Stimulated activated CD4-positive, alpha-beta T cell treated with anti-CD3 and anti-CD28 coated beads, TNF-alpha, amount 100 ng/mL, for 24 hours (primary cell): ENCODE measurements around the gene CRB1.
"Not testable (repeated sequence)": the region's sequence is repeated elsewhere in the genome, so short reads cannot be mapped to it uniquely, and the experiment has no call there.

Experiments
- DNase-seq, 3 experiments: peaks; one replicate each; pipeline ENCODE4 v3.0.0-alpha.2; 2020; ENCODE audit warnings: low read depth in 3 of 3

Gene CRB1

DNA sequence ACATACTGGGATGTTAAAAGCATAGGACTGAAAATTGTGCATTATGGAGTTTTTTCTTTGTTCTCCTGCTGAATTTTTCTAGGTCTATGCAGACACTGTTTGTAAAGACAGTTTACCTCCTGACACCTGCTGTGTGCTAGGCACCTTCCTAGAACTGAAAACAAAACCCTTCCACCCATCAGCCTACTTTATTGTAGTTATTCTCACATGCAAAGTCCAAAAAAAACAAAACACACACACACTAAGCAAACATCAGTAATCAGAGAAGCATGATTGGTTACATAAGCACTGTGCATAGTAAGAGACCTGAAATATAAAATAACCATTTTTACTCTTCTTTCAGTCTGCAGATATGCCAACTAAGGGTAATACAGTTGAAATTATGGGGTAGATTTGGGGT is 195.1 kb downstream of the CRB1 start:
- DNase-seq: no peak

DNA sequence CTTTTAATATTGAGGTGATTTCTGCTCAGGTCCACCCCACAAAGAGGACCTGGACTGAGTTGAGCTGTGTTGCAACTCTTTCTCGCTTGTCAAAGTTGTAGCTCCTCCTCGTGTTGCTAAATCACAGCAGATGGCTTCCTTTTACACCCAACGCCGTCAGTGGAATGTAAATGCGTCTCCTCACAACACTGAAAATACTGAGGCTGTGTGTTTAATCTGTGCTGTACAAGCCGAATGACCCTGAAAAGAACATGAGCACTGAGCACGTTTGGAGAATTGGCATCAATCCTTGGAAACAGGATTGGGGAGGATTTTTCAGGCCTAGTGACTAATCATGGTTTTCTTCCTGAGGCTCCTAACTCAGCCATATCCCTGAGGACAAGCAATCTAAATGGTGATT is 196.0 kb downstream of the CRB1 start:
- no peak for DNase-seq

DNA sequence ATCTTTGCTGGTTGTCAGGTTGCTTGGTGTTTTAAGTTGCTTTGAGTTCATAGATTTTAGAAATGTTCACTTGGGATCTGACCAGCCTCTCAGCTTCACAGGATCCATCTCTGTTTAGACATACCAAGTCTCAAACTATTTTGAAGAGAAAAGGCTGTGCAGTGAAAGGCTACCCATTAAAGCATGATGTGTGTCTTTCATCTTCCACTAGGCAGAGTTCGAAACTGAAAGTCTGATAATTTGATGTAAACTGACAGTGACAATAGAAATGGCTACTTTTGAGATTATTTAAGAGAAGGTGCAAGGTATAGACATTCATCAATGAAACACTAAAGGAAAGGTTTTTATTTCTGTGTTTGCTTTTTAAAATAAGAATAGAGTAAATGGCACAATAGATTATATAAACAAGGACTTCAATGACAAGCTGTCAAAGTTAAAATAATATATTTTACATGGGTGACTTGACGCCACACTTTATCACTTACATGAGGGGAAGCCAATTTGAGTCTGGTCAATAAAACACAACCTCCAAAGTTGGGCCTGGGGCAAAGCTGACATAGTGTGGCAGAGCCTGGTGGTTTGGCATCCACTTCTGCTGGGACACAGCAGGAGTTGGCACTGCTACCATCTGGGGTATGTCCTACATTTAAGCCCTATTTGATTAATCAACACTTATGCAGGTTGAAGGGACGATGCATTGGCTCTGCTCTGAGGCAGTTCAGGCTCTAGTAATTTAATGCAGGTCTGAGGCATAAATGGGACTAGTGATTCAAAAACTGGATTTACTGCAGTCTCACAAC is 197.7 kb downstream of the CRB1 start:
- DNase-seq: no peak

DNA sequence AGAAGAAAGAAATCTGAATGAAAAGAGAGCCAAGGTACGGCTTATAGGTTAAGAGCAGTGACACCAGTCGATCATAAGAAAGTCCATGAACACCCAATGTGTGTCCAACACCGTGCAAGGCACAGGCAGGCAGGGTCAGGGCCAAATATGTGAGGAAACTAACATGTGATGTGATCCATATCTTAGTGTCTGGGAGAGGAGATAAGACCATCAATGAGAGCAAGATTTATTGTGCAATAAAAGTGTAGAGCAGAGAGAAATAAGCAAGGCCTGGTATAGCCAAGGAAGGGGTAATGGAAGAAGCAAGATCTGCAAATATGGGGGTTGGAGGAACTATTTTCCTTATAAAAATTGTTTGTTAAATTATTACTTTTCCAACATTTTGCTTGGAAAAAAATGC is 198.8 kb downstream of the CRB1 start:
- DNase-seq: no peak

DNA sequence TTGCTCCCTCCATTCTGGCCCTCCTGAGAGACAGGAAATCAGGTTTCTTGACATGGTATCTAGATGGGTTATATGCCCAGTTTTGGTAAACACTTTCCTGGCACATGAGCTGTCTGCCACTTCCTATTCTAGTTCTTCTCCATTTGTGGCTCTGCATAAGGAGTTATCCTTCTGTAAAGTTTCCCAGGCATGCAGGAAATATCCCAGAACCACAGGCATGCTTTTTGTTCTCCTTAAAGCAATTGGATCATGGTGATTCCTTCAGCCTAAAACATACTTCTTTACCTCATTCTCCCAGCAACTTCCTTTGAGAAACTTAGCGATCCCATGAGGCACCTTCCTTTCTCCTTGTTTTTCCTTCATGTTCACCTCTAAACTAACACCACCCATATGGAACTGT is 199.8 kb downstream of the CRB1 start:
- no peak for DNase-seq

DNA sequence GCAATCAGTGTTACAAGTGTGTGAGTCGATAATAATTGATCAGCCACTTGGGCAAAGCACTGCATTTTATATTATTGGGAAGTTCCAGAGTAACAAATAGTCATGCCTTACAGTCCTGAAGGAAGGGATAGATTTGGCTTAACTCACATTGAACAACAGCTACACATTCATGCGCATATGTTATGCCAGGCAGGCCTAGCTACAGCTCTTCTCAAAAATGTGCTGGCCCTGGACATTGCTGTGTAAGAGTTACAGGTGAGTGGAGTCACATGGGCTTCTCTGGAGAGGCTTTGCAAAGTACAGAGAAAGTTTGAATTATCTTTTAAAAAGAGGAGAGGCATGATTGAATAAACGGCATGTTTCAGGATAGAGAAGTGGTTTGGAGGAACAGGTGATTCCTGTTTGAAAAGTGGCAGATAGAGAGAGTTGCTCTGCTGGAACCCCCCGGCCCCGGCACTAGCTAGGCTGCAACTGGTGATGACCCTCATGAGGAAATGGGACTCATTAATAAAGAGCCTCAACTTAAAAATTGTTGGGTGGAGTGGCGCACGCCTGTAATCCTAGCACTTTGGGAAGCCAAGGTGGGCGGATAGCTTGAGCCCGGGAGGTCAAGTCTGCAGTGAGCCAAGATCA is 200.6 kb downstream of the CRB1 start:
- DNase-seq: no peak

DNA sequence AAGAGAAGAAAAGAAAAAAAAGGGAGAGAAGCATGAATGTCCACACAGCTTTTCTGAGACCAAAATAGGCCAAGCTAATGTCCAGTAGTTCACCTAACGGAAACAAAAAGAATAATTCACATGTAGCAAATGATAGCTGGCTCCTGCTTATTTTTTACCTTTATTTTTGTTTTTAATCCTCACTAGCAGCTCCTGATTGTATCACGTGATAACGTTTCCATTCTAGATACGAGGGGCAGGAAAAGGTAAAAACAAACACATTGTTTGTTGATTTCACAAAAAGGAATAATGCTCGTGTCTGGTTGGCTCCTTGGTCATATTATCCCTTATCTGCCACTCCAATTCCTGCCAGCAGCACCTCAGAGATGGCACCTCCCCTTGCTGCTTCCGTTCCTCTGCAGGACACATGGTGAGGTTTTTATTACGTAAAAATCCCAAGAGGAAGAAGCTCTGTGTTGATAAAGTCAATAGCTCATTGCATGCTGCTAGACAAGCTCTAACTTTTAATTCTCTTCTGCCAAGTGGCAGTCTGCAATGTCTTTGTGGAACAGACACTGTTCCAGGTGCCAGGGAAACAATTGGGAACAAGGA is 201.7 kb downstream of the CRB1 start:
- no peak for DNase-seq

DNA sequence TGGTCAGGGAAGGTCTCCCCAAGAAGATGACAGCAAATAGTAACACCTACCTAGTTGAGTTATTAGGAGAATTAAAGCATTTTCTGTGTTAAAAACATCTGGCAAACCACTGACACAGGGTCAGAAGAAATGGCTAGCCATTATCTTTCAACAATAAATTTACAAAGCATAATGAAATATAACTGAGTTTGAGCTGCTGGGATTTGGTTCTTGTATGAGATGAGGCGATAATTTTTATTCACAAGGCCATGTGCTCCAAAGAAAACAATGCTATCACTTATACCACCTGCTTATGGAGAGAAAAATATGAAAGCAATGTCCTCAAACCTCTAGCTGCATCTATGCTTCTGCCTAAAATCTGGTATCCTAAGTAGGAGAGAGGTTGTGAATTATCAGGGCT is 202.3 kb downstream of the CRB1 start:
- DNase-seq: no peak

DNA sequence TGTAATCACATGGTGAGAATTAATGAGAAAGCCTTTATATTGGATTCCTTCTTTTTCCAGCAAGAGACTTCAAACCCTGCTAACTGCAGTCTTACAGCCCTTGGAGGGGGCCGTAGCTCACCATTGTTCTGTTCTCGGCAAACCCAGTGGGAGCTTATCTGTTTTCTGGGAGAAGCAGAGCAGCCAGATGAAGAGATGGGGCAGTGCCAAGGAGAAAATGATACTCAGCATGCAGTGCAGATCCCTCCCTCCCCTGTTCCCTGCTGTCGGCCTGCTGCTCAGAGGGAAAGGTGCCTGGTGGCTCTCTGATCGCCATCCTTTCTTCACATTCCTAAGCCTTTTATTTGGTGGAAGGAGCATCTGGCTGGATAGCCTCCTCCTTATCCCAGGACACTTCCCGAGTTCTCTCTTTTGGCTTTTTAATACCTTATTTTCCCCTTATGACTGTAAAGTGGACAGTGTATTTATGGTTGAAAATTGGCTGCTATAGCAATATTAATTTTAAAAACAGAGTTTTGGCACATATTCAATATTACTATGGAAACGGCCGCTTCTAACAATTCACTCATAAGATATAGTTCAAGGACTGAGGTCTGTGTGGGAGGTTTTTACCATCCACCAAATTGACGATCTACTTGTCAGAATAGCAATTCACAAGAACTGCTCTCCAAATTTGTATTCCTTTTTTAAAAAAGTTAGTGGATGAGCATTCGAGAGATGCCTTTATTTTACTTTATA is 203.4 kb downstream of the CRB1 start:
- DNase-seq: no peak

DNA sequence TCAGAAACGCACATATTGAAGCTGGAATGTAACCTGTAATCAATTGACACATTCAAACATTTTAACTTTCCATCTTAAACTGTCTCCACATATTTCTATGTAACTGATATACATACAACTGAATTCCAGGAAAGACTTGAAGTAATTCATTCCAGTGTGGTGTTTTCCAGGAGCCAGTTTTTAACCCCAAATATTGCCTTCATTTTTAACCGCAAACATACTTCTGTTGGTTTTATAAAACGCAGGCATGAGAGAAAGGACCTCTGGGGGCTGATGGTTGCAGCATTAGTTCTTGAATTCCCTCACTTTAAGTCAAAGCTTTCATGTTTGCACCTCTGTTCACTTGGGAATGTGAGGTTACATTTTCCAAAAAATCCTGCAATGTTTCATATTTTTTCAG is 204.1 kb downstream of the CRB1 start:
- no peak for DNase-seq

DNA sequence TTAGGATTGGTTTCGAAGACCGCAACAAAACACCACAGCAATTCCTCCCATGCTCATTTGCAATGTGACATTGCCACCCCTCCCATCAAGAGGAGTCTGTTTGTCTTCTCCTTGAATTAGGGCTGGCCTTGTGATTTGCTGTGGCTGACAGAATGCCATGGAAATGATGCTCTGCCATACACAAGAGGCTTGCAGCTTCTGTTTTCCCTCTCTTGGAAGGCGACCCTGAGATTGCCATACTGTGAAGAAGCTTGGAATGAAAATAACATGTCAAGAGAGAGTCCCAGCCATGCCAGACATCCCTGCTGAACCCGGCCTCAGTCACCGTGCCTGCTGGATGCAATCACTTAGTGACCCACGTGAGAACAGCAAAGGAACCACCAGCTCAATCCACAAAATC is 212.4 kb downstream of the CRB1 start:
- DNase-seq: no peak

DNA sequence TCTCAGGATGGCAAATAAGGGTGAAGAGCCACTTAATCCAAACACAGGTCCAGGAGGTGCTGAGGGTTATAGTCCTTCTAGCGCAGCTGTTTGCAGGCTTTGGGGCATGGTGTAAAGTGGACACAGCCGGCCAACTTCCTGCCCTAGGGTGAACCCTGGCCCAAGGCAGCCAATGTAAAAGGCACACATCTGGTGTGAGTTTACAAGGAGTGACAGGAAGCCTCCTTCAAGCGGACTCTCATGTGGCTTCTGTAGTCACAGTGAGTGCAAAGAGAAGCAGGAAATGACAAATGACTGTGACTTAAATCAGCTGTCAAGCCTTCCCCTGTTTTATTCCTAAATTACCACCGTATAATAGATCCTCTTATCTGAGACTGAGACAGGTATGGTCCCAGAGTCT is 213.0 kb downstream of the CRB1 start:
- peak in 1 of 3 experiments; percentile 1 for DNase-seq

DNA sequence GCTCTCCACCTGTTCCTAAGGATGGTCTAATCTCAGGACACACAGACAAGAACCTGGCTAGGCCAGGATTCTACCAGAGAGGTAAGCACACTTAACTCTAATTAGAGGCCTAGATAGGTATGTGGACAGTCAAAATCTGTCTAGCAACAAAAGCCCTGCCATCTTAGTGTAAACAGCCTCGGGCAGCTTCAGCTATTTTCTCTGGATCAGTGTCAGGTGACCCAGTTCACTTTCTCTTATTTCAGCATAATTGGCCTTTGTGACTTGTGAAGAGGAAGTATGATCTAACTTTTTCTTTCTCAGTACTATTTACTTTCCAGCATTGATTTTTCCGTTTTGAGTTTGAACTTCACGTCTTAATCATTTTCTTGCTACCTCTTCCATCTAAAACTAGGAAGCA is 217.7 kb downstream of the CRB1 start:
- DNase-seq: no peak

DNA sequence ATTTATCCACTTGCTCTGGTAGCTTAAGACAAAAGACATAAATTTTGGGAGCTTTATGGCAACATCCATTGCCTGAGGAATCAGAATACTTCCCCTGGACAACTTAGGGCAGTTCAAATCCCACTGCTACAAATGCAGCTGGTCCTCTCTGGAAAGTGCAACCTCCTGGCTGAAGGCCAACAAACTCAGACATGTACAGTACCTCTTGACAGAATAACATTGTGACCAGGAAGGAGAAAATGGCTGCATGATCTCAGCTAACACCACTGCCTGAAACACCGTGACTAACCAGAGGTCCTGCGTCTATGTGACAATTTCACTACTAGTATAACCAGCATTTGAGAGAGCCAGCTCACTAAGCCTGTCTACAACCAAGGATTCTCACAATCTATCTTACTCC is 218.9 kb downstream of the CRB1 start:
- no peak for DNase-seq

DNA sequence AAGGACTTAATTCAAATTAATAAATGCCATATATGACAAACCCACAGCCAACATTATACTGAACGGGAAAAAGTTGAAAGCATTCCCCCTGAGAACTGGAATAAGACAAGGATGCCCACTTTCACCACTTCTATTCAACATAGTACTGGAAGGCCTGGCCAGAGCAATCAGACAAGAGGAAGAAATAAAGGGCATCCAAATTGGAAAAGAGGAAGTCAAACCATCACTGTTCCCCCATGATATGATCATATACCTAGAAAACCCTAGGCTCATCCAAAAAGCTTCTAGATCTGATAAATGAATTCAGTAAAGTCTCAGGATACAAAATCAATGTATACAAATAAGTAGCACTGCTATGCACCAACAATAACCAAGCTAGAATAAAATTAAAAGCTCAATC is 223.5 kb downstream of the CRB1 start:
- not testable (repeated sequence) for DNase-seq

DNA sequence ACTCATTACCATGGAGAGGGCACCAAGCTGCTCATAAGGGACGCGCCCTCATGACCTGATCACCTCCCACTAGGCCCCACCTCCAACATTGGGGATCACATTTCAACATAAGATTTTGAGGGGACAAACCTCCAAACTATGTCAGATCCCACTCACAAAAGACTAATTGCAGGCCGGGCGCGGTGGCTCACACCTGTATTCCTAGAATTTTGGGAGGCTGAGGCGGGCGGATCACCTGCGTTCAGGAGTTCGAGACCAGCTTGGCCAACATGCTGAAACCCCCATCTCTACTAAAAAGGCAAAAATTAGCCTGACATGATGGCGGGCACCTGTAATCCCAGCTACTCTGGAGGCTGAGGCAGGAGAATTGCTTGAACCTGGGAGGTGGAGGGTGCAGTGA is 228.7 kb downstream of the CRB1 start:
- no peak for DNase-seq

DNA sequence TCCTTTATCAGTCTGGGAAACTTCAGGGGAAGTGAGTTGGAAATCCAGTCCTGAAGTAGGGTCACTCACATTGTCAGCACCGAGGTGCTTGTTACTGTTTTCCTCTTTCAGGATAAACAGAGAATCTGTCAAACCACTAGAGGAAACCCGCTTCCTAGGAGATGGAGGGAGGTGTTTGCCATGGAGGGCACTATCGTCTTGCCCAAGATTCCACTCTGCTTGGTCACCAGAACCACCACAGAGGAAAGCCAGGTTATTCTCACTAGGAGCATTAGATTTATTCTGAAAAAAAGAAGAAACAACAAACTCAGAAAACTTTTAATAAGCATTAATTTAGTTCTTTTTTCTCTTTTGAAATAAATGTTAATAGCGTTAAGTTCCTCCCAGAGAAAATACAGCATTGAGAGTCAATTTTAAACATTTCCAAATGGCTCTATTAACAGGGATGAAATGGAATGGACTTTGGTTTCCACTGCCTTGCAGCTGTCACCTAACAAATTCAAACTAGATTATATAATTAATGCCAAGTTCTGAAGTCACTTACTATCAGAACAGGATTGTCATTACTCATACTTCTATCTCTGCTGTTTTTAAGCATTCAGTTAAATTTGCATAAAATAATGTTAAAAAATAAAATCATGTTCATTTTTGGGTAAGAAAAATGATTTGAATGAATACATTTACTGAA is 242.8 kb downstream of the CRB1 start:
- no peak for DNase-seq

DNA sequence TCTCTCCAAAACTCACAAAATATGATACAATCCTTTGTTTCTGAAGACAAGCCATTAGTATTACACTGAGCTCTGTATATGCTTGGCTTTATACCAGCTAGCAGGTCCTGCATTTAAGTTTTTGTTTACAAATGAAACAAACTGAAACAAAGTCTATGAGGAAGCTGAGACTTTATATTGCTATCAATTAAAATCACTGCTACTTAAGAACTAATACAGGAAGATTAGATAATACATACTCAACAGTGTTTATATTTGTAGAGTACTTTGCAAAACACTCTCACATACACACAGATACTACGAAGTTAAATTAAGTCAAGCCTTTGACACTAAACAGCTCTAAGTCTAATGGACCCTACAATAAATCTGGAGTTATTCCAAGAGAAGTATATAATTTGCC is 247.4 kb downstream of the CRB1 start:
- DNase-seq: no peak

DNA sequence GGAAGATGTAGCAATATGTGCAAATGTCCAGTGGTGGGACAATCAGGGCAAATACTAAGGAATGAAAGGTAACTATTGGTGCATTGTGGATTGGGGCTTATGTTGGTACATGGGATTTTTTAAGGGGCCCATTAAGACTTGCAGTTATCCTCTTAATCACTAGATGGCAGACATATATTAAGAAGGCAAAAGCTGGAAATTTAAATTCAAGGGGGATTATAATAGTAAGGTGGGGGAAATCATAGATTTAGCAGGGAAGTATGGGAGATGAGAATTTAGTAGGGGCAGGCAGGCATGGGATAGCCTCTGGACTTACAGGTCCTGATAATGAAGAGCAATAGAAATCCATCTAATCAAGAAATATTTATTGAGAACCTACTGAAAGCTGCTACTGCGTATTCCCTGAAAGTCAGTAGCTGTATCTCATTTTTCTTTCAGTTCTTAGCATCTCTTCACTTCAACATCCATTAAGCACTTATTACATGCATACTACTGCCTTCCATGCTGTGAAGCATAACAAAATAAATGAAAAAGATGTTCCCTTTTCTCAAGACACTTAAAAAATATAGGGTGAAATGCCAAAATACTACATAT is 251.8 kb downstream of the CRB1 start:
- DNase-seq: no peak

DNA sequence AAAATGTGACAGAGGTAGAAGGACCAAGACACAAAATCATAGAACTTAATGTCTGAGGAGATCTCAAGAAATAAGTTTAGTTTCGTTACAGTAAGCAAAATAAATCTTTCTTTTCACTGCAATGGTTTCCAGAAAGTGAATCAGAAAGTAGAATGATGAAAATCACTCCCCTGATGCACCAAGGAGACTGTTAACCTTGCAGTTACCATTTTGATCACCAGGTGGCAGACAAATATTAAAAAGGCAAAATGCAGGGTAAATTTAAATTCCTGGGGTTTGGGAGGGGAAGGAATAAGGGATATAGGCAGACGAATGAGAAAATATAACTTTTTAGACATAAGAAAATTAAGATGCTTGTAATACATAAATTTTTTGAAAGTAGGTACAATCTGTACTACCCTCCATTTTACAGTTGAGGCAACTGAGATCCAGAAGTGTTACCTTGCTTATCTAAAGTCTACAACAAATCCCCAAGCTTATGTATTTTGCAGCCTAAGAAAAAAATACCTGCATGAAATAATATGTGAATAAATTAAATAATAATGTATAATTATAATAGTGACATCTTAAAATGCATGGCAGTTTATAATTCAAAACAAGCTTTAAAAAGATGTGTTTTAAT is 253.2 kb downstream of the CRB1 start:
- peak in 1 of 3 experiments; percentile 10 for DNase-seq

DNA sequence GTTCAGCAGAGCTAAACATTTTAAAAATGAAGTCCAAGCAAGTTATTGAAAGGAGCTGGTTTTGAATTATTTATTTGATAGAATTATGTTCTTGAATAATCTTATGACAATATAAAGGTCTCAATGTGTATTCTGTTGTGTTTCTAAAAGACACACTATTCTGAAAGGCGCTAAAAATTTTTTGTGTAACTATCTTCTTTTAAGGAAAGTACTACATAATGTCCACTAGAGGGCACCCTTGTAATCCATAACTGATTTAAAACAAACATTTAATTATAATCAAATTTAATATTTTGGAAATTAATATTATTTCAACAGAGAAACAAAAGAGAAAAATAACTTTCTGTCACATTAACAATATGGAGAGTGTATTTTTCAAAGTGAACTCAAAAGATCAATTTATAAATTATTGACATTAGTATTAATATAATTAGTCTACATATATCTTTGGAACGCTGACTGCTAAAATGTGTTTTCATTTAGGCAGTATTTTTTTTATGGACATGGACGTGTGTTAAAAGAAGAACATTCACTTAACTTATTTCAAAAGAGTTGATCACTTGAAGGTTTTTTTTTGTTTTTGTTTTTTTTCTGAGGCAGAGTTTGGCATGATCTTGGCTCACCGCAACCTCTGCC is 258.8 kb downstream of the CRB1 start:
- no peak for DNase-seq
